GM19351 (cell line): ENCODE data around the gene ATP2B1.
"Not testable (repeated sequence)": the region's sequence is repeated elsewhere in the genome, so short reads cannot be mapped to it uniquely, and the experiment has no call there.

Source experiments
- ATAC-seq: cut with Tn5 transposase; IDR thresholded peaks from one replicate; pipeline ENCODE4 v1.9.1; 2021; ENCODE audit warnings: mild to moderate bottlenecking, moderate library complexity; ENCODE audit not compliant: unreplicated experiment

ATP2B1 gene

GRCh38 chr12:89708565-89709156, at the start of gene ATP2B1:
Gene ATP2B1, minus strand, starts transcription at chr12:89708838. Its CDS starts 52,952 bp downstream, at chr12:89655886.
- ATAC-seq, result peak; percentile 57

- not testable (repeated sequence) for ATAC-seq
These were observed 49.3 kb upstream of the ATP2B1 start for GRCh38 chr12:89757987-89758386.

- peak; percentile 90 for ATAC-seq
These were observed 48.2 kb upstream of the ATP2B1 start for GRCh38 chr12:89756585-89757398.

- peak; percentile 8 for ATAC-seq
These were observed 47.6 kb upstream of the ATP2B1 start for GRCh38 chr12:89756194-89756584.

GRCh38 chr12:89753997-89754396, 45.4 kb upstream of the ATP2B1 start:
- no peak for ATAC-seq

GRCh38 chr12:89752341-89752740, 43.7 kb upstream of the ATP2B1 start:
- ATAC-seq, result peak; percentile 41

- no peak for ATAC-seq
These were observed 42.0 kb upstream of the ATP2B1 start for GRCh38 chr12:89750389-89751351.

- no peak for ATAC-seq
These were observed 40.2 kb upstream of the ATP2B1 start for GRCh38 chr12:89748791-89749190.

- no peak for ATAC-seq
These were observed 36.6 kb upstream of the ATP2B1 start for GRCh38 chr12:89745286-89745685.

- ATAC-seq, result no peak
These were observed 33.8 kb upstream of the ATP2B1 start for GRCh38 chr12:89742337-89743022.

- ATAC-seq, result no peak
These were observed 32.3 kb upstream of the ATP2B1 start for GRCh38 chr12:89740943-89741342.

GRCh38 chr12:89736995-89737394, 28.4 kb upstream of the ATP2B1 start:
- no peak for ATAC-seq

GRCh38 chr12:89733579-89734201, 25.1 kb upstream of the ATP2B1 start:
- no peak for ATAC-seq

GRCh38 chr12:89732522-89732921, 23.9 kb upstream of the ATP2B1 start:
- no peak for ATAC-seq

- ATAC-seq, result no peak
These were observed 23.0 kb upstream of the ATP2B1 start for GRCh38 chr12:89731614-89732013.

GRCh38 chr12:89731089-89731488, 22.5 kb upstream of the ATP2B1 start:
- ATAC-seq, result no peak

GRCh38 chr12:89729946-89730459, 21.4 kb upstream of the ATP2B1 start:
- ATAC-seq, result no peak

- ATAC-seq, result no peak
These were observed 14.6 kb upstream of the ATP2B1 start for GRCh38 chr12:89723276-89723675.

GRCh38 chr12:89721291-89721987, 12.8 kb upstream of the ATP2B1 start:
- peak; percentile 99 for ATAC-seq
